Progenitor cell of endocrine pancreas (in vitro differentiated cells): ENCODE measurements around the gene LRRC74B. TPM values are rescaled to one million over a fixed set of nuclear protein-coding genes. Genes with fewer than 3 reads are reported as not detected.

Source experiments
- DNase-seq: peaks from one replicate; pipeline ENCODE4 v3.0.0; 2021; ENCODE audit warnings: low spot score; ENCODE audit not compliant: unreplicated experiment
- H3K27ac Mint-ChIP-seq: 2 replicates; pipeline ENCODE4 v1.8.0; 2021; ENCODE audit warnings: mild to moderate bottlenecking, moderate library complexity, mixed read lengths
- H3K27me3 Mint-ChIP-seq: 2 replicates; pipeline ENCODE4 v1.8.0; 2021; ENCODE audit warnings: mixed read lengths
- H3K36me3 Mint-ChIP-seq: 2 replicates; pipeline ENCODE4 v1.8.0; 2022; ENCODE audit warnings: mixed read lengths; ENCODE audit not compliant: insufficient read depth
- H3K4me1 Mint-ChIP-seq: 2 replicates; pipeline ENCODE4 v1.8.0; 2021; ENCODE audit warnings: low read depth, mixed read lengths
- H3K4me3 Mint-ChIP-seq: 2 replicates; pipeline ENCODE4 v1.8.0; 2021; ENCODE audit warnings: low read depth, mild to moderate bottlenecking, moderate library complexity, mixed read lengths
- H3K9me3 Mint-ChIP-seq: 2 replicates; pipeline ENCODE4 v1.8.0; 2021; ENCODE audit warnings: low read depth, mixed read lengths
- CTCF ChIP-seq: fragments of 200-600 bp; sonication (generic); IDR thresholded peaks from one replicate; pipeline ENCODE4 v1.5.0; 2021; ENCODE audit warnings: antibody characterized with exemption, mild to moderate bottlenecking; ENCODE audit not compliant: unreplicated experiment
- total RNA-seq: library from RNA; stranded (reverse); gene quantifications from 2 replicates; pipeline ENCODE4 v1.2.1, GENCODE V29; 2021

The LRRC74B gene
- total RNA-seq, 1 donor from 2014 or later, result 0.72 TPM

DNA sequence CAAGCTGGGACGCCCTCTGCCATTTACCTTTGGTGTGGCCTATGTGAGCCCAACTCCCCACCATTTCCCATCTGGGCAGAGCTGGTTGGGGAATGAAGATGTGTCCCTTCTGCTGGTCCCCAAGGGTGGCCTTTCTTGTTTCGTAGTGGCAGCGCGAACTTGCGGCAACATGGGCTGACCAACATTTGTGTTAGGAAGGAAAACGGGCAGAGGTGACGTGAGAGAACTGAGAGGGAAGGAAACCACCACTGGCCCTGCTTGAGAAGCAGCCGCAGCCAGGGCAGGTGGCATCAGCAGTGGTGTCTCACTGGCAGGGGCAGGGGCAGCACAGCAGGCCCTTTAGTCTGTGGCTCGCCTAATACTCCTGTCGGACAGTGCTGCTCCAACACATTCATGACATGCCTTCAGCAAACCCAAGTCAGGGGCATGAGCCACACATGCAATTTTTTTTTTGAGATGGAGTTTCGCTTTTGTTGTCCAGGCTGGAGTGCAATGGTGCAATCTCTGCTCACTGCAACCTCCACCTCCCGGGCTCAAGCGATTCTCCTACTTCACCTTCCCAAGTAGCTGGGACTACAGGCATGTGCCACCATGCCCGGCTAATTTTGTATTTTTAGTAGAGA lies 29.9 kb downstream of the LRRC74B start:
- DNase-seq, result no peak
- no peak overlapping the region for H3K4me3 Mint-ChIP-seq
- peaks cover 3% of the 10 kb centered on the region for H3K9me3 Mint-ChIP-seq
- H3K27me3 Mint-ChIP-seq, result no peaks in the 10 kb centered on the region
- no peaks in the 10 kb centered on the region for H3K36me3 Mint-ChIP-seq
- peaks cover 2% of the 10 kb centered on the region for H3K4me1 Mint-ChIP-seq
- TF ChIP-seq CTCF, result no peak
- H3K27ac Mint-ChIP-seq, result no peak overlapping the region

GRCh38 chr22:21076912-21077625 lies 31.3 kb downstream of the LRRC74B start:
- no peaks in the 10 kb centered on the region for H3K27me3 Mint-ChIP-seq
- H3K36me3 Mint-ChIP-seq, result no peaks in the 10 kb centered on the region
- DNase-seq, result no peak
- H3K4me3 Mint-ChIP-seq, result no peak overlapping the region
- no peak overlapping the region for H3K27ac Mint-ChIP-seq
- TF ChIP-seq CTCF, result no peak
- peaks cover 2% of the 10 kb centered on the region for H3K4me1 Mint-ChIP-seq
- H3K9me3 Mint-ChIP-seq, result peaks cover 3% of the 10 kb centered on the region

GRCh38 chr22:21077884-21078508 lies 32.2 kb downstream of the LRRC74B start:
- no peaks in the 10 kb centered on the region for H3K27me3 Mint-ChIP-seq
- TF ChIP-seq CTCF, result no peak
- DNase-seq, result no peak
- peaks cover 2% of the 10 kb centered on the region for H3K4me1 Mint-ChIP-seq
- no peak overlapping the region for H3K27ac Mint-ChIP-seq
- H3K36me3 Mint-ChIP-seq, result no peaks in the 10 kb centered on the region
- H3K4me3 Mint-ChIP-seq, result no peak overlapping the region
- H3K9me3 Mint-ChIP-seq, result no peaks in the 10 kb centered on the region

DNA sequence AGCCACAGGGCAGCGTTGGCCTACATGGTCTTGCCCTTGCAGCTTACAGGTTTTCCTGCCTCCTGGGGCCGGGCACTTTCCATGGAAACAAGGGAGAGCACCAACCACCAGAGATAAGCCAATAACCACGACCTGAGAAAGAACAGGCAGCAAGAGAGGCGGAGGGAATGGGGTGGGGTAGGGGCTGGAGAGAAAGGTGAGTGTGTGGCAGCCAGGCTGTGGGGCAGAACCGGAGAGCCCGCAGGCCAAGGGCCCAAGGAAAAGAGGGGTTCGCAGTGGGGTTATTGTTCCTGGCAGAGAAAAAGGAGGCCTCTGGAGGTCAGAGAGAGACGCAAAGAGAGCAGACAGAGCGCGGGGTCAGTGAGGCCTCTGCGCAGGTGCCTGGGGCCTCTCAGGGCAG lies 33.2 kb downstream of the LRRC74B start:
- Mint-ChIP-seq H3K36me3 (no peaks in the 10 kb centered on the region), H3K27ac (no peak overlapping the region), H3K9me3 (no peaks in the 10 kb centered on the region), H3K4me3 (no peak overlapping the region), H3K27me3 (no peaks in the 10 kb centered on the region), H3K4me1 (peaks cover 2% of the 10 kb centered on the region)
- DNase-seq, result no peak
- TF ChIP-seq CTCF, result no peak

DNA sequence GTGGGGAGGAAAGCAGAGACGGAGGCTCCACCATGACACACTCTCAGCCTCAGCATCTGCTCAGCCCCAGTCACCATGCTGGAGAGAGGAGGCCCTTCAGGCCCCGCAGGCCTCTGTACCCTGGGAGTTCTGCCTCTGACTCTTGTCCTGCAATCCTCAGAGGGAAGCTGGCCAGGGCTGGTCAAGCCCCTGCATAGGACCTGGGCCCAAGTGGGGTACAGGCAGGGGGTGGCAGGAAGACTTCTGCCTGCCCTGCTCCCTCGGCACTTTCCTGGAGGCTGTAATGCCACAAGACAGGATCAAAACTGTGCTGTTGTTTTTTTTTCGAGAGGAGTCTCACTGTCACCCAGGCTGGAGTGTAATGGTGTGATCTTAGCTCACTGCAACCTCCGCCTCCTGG lies 33.7 kb downstream of the LRRC74B start:
- no peak for TF ChIP-seq CTCF
- Mint-ChIP-seq H3K27me3 (no peaks in the 10 kb centered on the region), H3K9me3 (no peaks in the 10 kb centered on the region), H3K4me3 (no peak overlapping the region), H3K27ac (no peak overlapping the region), H3K4me1 (peaks cover 2% of the 10 kb centered on the region), H3K36me3 (no peaks in the 10 kb centered on the region)
- DNase-seq, result no peak
